ENCODE measurements around the gene PTPRK. TPM values are rescaled to one million over a fixed set of nuclear protein-coding genes. Genes with fewer than 3 reads are reported as not detected.

The PTPRK gene
- total RNA-seq, 1 experiment from 2014 or later: 34.2 TPM

DNA sequence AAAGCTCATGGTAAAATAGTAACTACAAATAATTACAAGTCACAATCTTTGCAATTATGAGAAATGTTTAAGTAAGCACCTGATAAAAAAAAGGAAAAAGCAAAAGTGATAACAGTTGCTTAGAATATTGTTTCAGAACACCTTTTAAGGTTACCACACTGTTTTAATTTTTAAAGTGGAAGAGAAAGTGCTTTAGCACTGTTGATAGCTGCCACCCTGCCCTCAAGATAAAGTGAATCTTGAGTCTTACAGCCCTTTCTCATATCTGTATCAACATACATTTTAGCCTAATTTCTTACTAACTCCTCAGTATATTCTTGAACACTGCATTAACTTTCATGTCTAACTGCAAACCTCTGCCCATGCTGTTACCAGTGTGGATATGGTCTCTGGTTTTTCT, 492.2 kb downstream of the PTPRK start (continued):
- TF ChIP-seq, protein P1, sequence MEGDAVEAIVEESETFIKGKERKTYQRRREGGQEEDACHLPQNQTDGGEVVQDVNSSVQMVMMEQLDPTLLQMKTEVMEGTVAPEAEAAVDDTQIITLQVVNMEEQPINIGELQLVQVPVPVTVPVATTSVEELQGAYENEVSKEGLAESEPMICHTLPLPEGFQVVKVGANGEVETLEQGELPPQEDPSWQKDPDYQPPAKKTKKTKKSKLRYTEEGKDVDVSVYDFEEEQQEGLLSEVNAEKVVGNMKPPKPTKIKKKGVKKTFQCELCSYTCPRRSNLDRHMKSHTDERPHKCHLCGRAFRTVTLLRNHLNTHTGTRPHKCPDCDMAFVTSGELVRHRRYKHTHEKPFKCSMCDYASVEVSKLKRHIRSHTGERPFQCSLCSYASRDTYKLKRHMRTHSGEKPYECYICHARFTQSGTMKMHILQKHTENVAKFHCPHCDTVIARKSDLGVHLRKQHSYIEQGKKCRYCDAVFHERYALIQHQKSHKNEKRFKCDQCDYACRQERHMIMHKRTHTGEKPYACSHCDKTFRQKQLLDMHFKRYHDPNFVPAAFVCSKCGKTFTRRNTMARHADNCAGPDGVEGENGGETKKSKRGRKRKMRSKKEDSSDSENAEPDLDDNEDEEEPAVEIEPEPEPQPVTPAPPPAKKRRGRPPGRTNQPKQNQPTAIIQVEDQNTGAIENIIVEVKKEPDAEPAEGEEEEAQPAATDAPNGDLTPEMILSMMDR (IDR thresholded peaks at IDR 0.05 in 2 of 3, conservative IDR thresholded peaks at IDR 0.05 in 1 of 3; ENCODE audit: borderline replicate concordance in 1 of 3, insufficient read depth in 1 of 3, low read depth in 2 of 3, low read length in 2 of 3): no peak
- no peak for TF ChIP-seq RAD21 (IDR thresholded peaks at IDR 0.05; ENCODE audit: low read depth)
- no peak for TF ChIP-seq SP1 (IDR thresholded peaks at IDR 0.05; ENCODE audit: low read depth)
- no peak for TF ChIP-seq ZNF274 (IDR thresholded peaks at IDR 0.05; ENCODE audit: low read depth, low read length)
- no peak for TF ChIP-seq TCF7L2 (IDR thresholded peaks at IDR 0.05; ENCODE audit: borderline replicate concordance, extremely low read depth, insufficient read depth, insufficient read length)
- no peak for TF ChIP-seq ATF3 (IDR thresholded peaks at IDR 0.05)
- no peak for TF ChIP-seq EZH2phosphoT487 (IDR thresholded peaks at IDR 0.05; ENCODE audit: borderline replicate concordance)

- POLR2A ChIA-PET: no interaction called here
These were observed 494.9 kb downstream of the PTPRK start for GRCh38 chr6:128025478-128025877.

More at GRCh38 chr6:128025478-128025877, 494.9 kb downstream of the PTPRK start:
- H3K9me3 ChIP-seq (ENCODE audit: control insufficient read depth in 1 of 2, insufficient read depth in 1 of 2, low read depth in 1 of 2, low read length in 2 of 2): no peaks in the 10 kb centered on the region
- CTCF ChIA-PET: no interaction called here
- H3K4me3 ChIP-seq (replicated peaks in 1 of 2; ENCODE audit: low read depth in 1 of 2, low read length in 2 of 2): no peak overlapping the region
- DNase-seq (ENCODE audit: low read depth, low spot score): no peak
- TF ChIP-seq, protein P1 (IDR thresholded peaks at IDR 0.05 in 2 of 3, conservative IDR thresholded peaks at IDR 0.05 in 1 of 3; ENCODE audit: borderline replicate concordance in 1 of 3, insufficient read depth in 1 of 3, low read depth in 2 of 3, low read length in 2 of 3): no peak
- TF ChIP-seq ZFX (IDR thresholded peaks at IDR 0.05): no peak
- TF ChIP-seq POLR2AphosphoS5 (IDR thresholded peaks at IDR 0.05; ENCODE audit: low read depth, low read length): no peak
- TF ChIP-seq SIN3A (IDR thresholded peaks at IDR 0.05; ENCODE audit: low read depth): no peak
- no peak for TF ChIP-seq ELF1 (IDR thresholded peaks at IDR 0.05; ENCODE audit: borderline replicate concordance, low read depth)
- no peak for TF ChIP-seq SP1 (IDR thresholded peaks at IDR 0.05; ENCODE audit: low read depth)
- no peak for TF ChIP-seq POLR2A (IDR thresholded peaks at IDR 0.05; ENCODE audit: borderline replicate concordance, extremely low read depth, insufficient read depth, insufficient read length)
- TF ChIP-seq JUND (IDR thresholded peaks at IDR 0.05): no peak
- TF ChIP-seq CEBPB (IDR thresholded peaks at IDR 0.05; ENCODE audit: low read depth): no peak
- TF ChIP-seq, protein P2, sequence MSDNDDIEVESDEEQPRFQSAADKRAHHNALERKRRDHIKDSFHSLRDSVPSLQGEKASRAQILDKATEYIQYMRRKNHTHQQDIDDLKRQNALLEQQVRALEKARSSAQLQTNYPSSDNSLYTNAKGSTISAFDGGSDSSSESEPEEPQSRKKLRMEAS (IDR thresholded peaks at IDR 0.05): no peak
- TF ChIP-seq EGR1 (IDR thresholded peaks at IDR 0.05; ENCODE audit: low read depth): no peak
- no peak for TF ChIP-seq REST (IDR thresholded peaks at IDR 0.05; ENCODE audit: low read depth)
- no peak for TF ChIP-seq EZH2 (IDR thresholded peaks at IDR 0.05)
- TF ChIP-seq ZNF274 (IDR thresholded peaks at IDR 0.05; ENCODE audit: low read depth, low read length): no peak
- TF ChIP-seq EZH2phosphoT487 (IDR thresholded peaks at IDR 0.05; ENCODE audit: borderline replicate concordance): no peak
- H4K20me1 ChIP-seq (ENCODE audit: insufficient read depth): no peaks in the 10 kb centered on the region
- no peak overlapping the region for H2AFZ ChIP-seq (ENCODE audit: low read depth, low read length, poor library complexity, severe bottlenecking)
- RAD21 ChIA-PET (ENCODE audit: low non-redundant PET in 1 of 2, low total read pairs in 2 of 2, uncharacterized antibody in 2 of 2, unreplicated experiment in 2 of 2): no interaction called here
- no peak overlapping the region for H3K9ac ChIP-seq (ENCODE audit: low read length)
- no peaks in the 10 kb centered on the region for H3K4me1 ChIP-seq (ENCODE audit: control insufficient read depth in 1 of 2, insufficient read depth in 2 of 2, low read length in 2 of 2)
- BruUV-seq (replicated peaks): no TSS peak
- H3K9me2 ChIP-seq (ENCODE audit: insufficient read depth): no peaks in the 10 kb centered on the region
- H3K4me2 ChIP-seq (ENCODE audit: low read length): no peak overlapping the region
- no peak overlapping the region for H3K27ac ChIP-seq (ENCODE audit: low read depth, low read length)
- H3K79me2 ChIP-seq (ENCODE audit: insufficient read depth, low read length): no peaks in the 10 kb centered on the region
- H3K36me3 ChIP-seq (ENCODE audit: control insufficient read depth in 1 of 2, insufficient read depth in 2 of 2, low read length in 2 of 2): no peaks in the 10 kb centered on the region
- intact Hi-C loops (cut with micrococcal nuclease): no loop called here
- no peaks in the 10 kb centered on the region for H3K27me3 ChIP-seq (ENCODE audit: insufficient read depth, low read length)
- no peak for ATAC-seq
